HepG2 (cell line): ENCODE data around the gene EYA2. TPM values are rescaled to one million over a fixed set of nuclear protein-coding genes. Genes with fewer than 3 reads are reported as not detected.

ENCODE experiments used
- ATAC-seq: fragments of 200-7000 bp; cut with Tn5 transposase; 3 replicates; pipeline ENCODE4 v1.9.1; 2020; ENCODE audit warnings: mild to moderate bottlenecking, moderate library complexity
- BruUV-seq: library from RNA; stranded (reverse); fragments of 400-500 nt; replicated peaks from 2 replicates; lab custom pipeline; 2021; lab: Mats Ljungman, UMichigan
- CTCF ChIA-PET: fragments of 300-600 bp; formaldehyde crosslinking; extraction: SDS; loops from one replicate; lab custom pipeline; 2021; ENCODE audit warnings: low total read pairs, inconsistent platforms, low intra/inter-chr PET ratio; lab: Yijun Ruan, JAX
- POLR2A ChIA-PET: fragments of 350-600 bp; sonication (Branson Sonifier 250); formaldehyde crosslinking; loops from one replicate; lab custom pipeline; 2020; ENCODE audit warnings: antibody characterized with exemption, inconsistent platforms; lab: Yijun Ruan, JAX
- DNase-seq: peaks from one replicate; pipeline ENCODE4 v3.0.0-alpha.2; 2015; ENCODE audit warnings: low spot score
- FAIRE-seq: peaks from 3 replicates; lab custom pipeline; 2011; peaks lifted over from hg19 to GRCh38; lab: Jason Lieb, UNC
- H2AFZ ChIP-seq: one replicate; pipeline ENCODE4 v1.6.1; 2011; ENCODE audit warnings: low read length, inconsistent platforms
- H3K27ac ChIP-seq: fragments of 300-600 bp; 3 replicates; pipeline ENCODE4 v1.8.0; 2011; ENCODE audit warnings: mixed run types, mild to moderate bottlenecking, mixed read lengths, low read length, inconsistent platforms; ENCODE audit not compliant: insufficient read depth; ENCODE audit errors: extremely low read length
- H3K27me3 ChIP-seq, 2 experiments: fragments of 200-600 bp in 1 of 2; 2 replicates in 1 of 2; 3 replicates in 1 of 2; pipeline versions ENCODE4 v1.6.0 to v1.8.0; 2011; ENCODE audit warnings: low read length in 2 of 2, mild to moderate bottlenecking in 2 of 2, moderate library complexity in 2 of 2, inconsistent platforms in 1 of 2; ENCODE audit not compliant: insufficient read depth in 2 of 2, control insufficient read depth in 1 of 2
- H3K36me3 ChIP-seq, 2 experiments: fragments of 200-600 bp in 1 of 2; replicated peaks in 1 of 2; 2 replicates in 1 of 2; 3 replicates in 1 of 2; pipeline versions ENCODE4 v1.5.1 to v1.8.0; 2011; ENCODE audit warnings: low read length in 2 of 2, inconsistent platforms in 1 of 2; ENCODE audit not compliant: insufficient read depth in 2 of 2, control insufficient read depth in 1 of 2
- H3K4me1 ChIP-seq: 2 replicates; pipeline ENCODE4 v1.5.1; 2012; ENCODE audit warnings: low read length, inconsistent platforms; ENCODE audit not compliant: insufficient read depth
- H3K4me2 ChIP-seq: 2 replicates; pipeline ENCODE4 v1.6.0; 2011; ENCODE audit warnings: low read depth, low read length, inconsistent platforms
- H3K4me3 ChIP-seq, 3 experiments: fragments of 200-600 bp in 1 of 3; sonication (generic), shearing (Covaris generic) in 1 of 3; replicated peaks in 1 of 3; 2 replicates each; pipeline ENCODE4 v1.5.1; 2011 to 2016; ENCODE audit warnings: low read length in 3 of 3, inconsistent platforms in 2 of 3, low read depth in 2 of 3, mild to moderate bottlenecking in 2 of 3, control low read depth in 1 of 3, mixed read lengths in 1 of 3; ENCODE audit not compliant: insufficient read depth in 1 of 3
- H3K79me2 ChIP-seq: one replicate; pipeline ENCODE4 v1.6.1; 2011; ENCODE audit warnings: low read length, inconsistent platforms; ENCODE audit not compliant: insufficient read depth
- H3K9ac ChIP-seq: 2 replicates; pipeline ENCODE4 v1.6.0; 2011; ENCODE audit warnings: mild to moderate bottlenecking, low read depth, low read length, inconsistent platforms; ENCODE audit not compliant: insufficient read depth
- H3K9me3 ChIP-seq: 2 replicates; pipeline ENCODE4 v1.5.1; 2012; ENCODE audit warnings: mild to moderate bottlenecking, low read length
- H4K20me1 ChIP-seq: 2 replicates; pipeline ENCODE4 v1.6.0; 2011; ENCODE audit warnings: inconsistent platforms, mild to moderate bottlenecking, low read length, moderate library complexity; ENCODE audit not compliant: insufficient read depth
- ARID2 ChIP-seq: sonication (generic); formaldehyde crosslinking; IDR thresholded peaks from 2 replicates; pipeline ENCODE4 v1.8.1; 2022; ENCODE audit warnings: mild to moderate bottlenecking, missing genetic modification reagents, borderline replicate concordance
- CAMTA2 ChIP-seq: sonication (generic); formaldehyde crosslinking; IDR thresholded peaks from 2 replicates; pipeline ENCODE4 v1.4.0; 2020; ENCODE audit warnings: mild to moderate bottlenecking, missing genetic modification reagents, borderline replicate concordance
- CHD4 ChIP-seq: fragments of 200-600 bp; sonication (generic); IDR thresholded peaks from 2 replicates; pipeline ENCODE4 v1.7.0; 2017; ENCODE audit warnings: mild to moderate bottlenecking, low read length, borderline replicate concordance
- CREBL2 ChIP-seq: sonication (generic); formaldehyde crosslinking; IDR thresholded peaks from 2 replicates; pipeline ENCODE4 v1.8.1; 2023; ENCODE audit warnings: missing genetic modification reagents, mild to moderate bottlenecking, borderline replicate concordance
- ESRRA ChIP-seq: sonication (generic); formaldehyde crosslinking; IDR thresholded peaks from 2 replicates; pipeline ENCODE4 v1.5.1; 2020; ENCODE audit warnings: mild to moderate bottlenecking, low read depth, missing genetic modification reagents
- FOXO1 ChIP-seq: sonication (generic); formaldehyde crosslinking; IDR thresholded peaks from 2 replicates; pipeline ENCODE4 v1.4.0; 2020; ENCODE audit warnings: missing genetic modification reagents
- NCOR1 ChIP-seq: fragments of 200-600 bp; sonication (generic); IDR thresholded peaks from 2 replicates; pipeline ENCODE4 v1.7.0; 2017; ENCODE audit warnings: antibody characterized with exemption, low read length, borderline replicate concordance
- PRDM4 ChIP-seq: sonication (generic); formaldehyde crosslinking; IDR thresholded peaks from 2 replicates; pipeline ENCODE4 v1.9.0; 2021; ENCODE audit warnings: missing genetic modification reagents, borderline replicate concordance
- SATB2 ChIP-seq: sonication (generic); formaldehyde crosslinking; IDR thresholded peaks from 2 replicates; pipeline ENCODE4 v1.5.0; 2020; ENCODE audit warnings: missing genetic modification reagents
- TP53 ChIP-seq: sonication (generic); formaldehyde crosslinking; conservative IDR thresholded peaks from 2 replicates; pipeline ENCODE4 v1.4.0; 2020; ENCODE audit warnings: missing genetic modification reagents
- YEATS4 ChIP-seq: sonication (generic); formaldehyde crosslinking; IDR thresholded peaks from 2 replicates; pipeline ENCODE4 v1.4.0; 2020; ENCODE audit warnings: missing genetic modification reagents, borderline replicate concordance
- ZBTB2 ChIP-seq: sonication (generic); formaldehyde crosslinking; IDR thresholded peaks from 2 replicates; pipeline ENCODE4 v1.8.0; 2022; ENCODE audit warnings: low read depth, missing genetic modification reagents
- ZNF10 ChIP-seq: sonication (generic); formaldehyde crosslinking; IDR thresholded peaks from 2 replicates; pipeline ENCODE4 v1.4.0; 2020; ENCODE audit warnings: mild to moderate bottlenecking, low read depth, missing genetic modification reagents, borderline replicate concordance
- ZNF17 ChIP-seq: sonication (generic); formaldehyde crosslinking; IDR thresholded peaks from 2 replicates; pipeline ENCODE4 v1.5.0; 2020; ENCODE audit warnings: mild to moderate bottlenecking, missing genetic modification reagents
- ZNF20 ChIP-seq: sonication (generic); formaldehyde crosslinking; IDR thresholded peaks from 2 replicates; pipeline ENCODE4 v1.4.0; 2020; ENCODE audit warnings: mild to moderate bottlenecking, moderate library complexity, missing genetic modification reagents
- ZNF205 ChIP-seq: IDR thresholded peaks from 2 replicates; pipeline ENCODE4 v1.6.1; 2018; ENCODE audit warnings: missing biosample characterization, missing genetic modification reagents
- ZNF30 ChIP-seq: sonication (generic); formaldehyde crosslinking; IDR thresholded peaks from 2 replicates; pipeline ENCODE4 v1.5.0; 2020; ENCODE audit warnings: mild to moderate bottlenecking, missing genetic modification reagents
- ZNF326 ChIP-seq: sonication (generic); formaldehyde crosslinking; IDR thresholded peaks from 2 replicates; pipeline ENCODE4 v1.4.0; 2020; ENCODE audit warnings: missing genetic modification reagents, borderline replicate concordance
- ZNF607 ChIP-seq: sonication (generic); formaldehyde crosslinking; IDR thresholded peaks from 2 replicates; pipeline ENCODE4 v1.5.1; 2020; ENCODE audit warnings: missing genetic modification reagents, mild to moderate bottlenecking, borderline replicate concordance
- ZNF749 ChIP-seq: sonication (generic); formaldehyde crosslinking; IDR thresholded peaks from 2 replicates; pipeline ENCODE4 v1.8.0; 2022; ENCODE audit warnings: mild to moderate bottlenecking, missing genetic modification reagents, moderate library complexity, borderline replicate concordance
- WGBS: methylation state at CpG from one replicate; pipeline ENCODE4 v1.1.6; 2017; ENCODE audit warnings: low lambda C conversion rate; 5-methylcytosine and 5-hydroxymethylcytosine counted together
- in situ Hi-C: cut with HindIII; loops from 2 replicates; pipeline ENCODE4 v1.10.0; 2017; ENCODE audit warnings: low pct_unique_long_range_greater_than_20kb; ENCODE audit not compliant: extremely low pct_ligation_motif_present
- intact Hi-C: fragments of 100-400 bp; cut with micrococcal nuclease; formaldehyde crosslinking; loops from one replicate; pipeline ENCODE4 v1.10.0; 2022; ENCODE audit not compliant: unreplicated experiment
- polyA plus RNA-seq, 8 experiments: library from polyadenylated mRNA; depleted of rRNA in 3 of 8; stranded (reverse) in 7 of 8; unstranded in 1 of 8; fragments of >200 nt; fragmentation: Illumina TruSeq in 4 of 8; extraction: Trizol in 4 of 8; gene quantifications; 2 replicates each; pipeline versions ENCODE4 v1.2.1 to v1.2.3, GENCODE V29; 2011 to 2016; ENCODE audit warnings: low read depth in 4 of 8, missing spikeins in 1 of 8, mixed read lengths in 1 of 8; ENCODE audit not compliant: insufficient read depth in 1 of 8
- total RNA-seq, 5 experiments: library from RNA; depleted of rRNA; stranded (reverse); fragments of >200 nt; fragmentation: Illumina TruSeq; extraction: Trizol; gene quantifications; 2 replicates each; pipeline ENCODE4 v1.2.3, GENCODE V29; 2016; ENCODE audit warnings: low read depth in 1 of 5

EYA2 gene
- total and polyA plus RNA-seq, 2 of the 13 experiments (the other 11 are each of a cell fraction or from before 2014, with no cell fraction given) = not detected

GRCh38 chr20:46903937-46904336, 9.3 kb downstream of the EYA2 start:
- ChIA-PET POLR2A (no interaction called here), CTCF (no interaction called here)
- no peak for DNase-seq
- no peak for FAIRE-seq
- no peak overlapping the region for H3K4me3 ChIP-seq
- no peak overlapping the region for H3K27ac ChIP-seq
- no peak overlapping the region for H3K9ac ChIP-seq
- BruUV-seq = no TSS peak
- no peaks in the 10 kb centered on the region for H3K4me1 ChIP-seq
- H3K9me3 ChIP-seq = no peaks in the 10 kb centered on the region
- no peak for ATAC-seq
- H3K36me3 ChIP-seq = no peaks in the 10 kb centered on the region
- in situ Hi-C loops = no loop called here
- H3K4me2 ChIP-seq = no peak overlapping the region
- TF ChIP-seq ZBTB2 (CRISPR knock-in tag) = no peak
- no peak for TF ChIP-seq ZNF326 (CRISPR knock-in tag)
- TF ChIP-seq FOXO1 (CRISPR knock-in tag) = no peak
- TF ChIP-seq SATB2 (CRISPR knock-in tag) = no peak
- TF ChIP-seq CREBL2 (CRISPR knock-in tag) = no peak
- no peak for TF ChIP-seq ZNF749 (CRISPR knock-in tag)
- TF ChIP-seq NCOR1 = no peak
- no peak for TF ChIP-seq ZNF10 (CRISPR knock-in tag)
- no peak for TF ChIP-seq ZNF607 (CRISPR knock-in tag)
- no peak for TF ChIP-seq ZNF30
- no peak for TF ChIP-seq ZNF20 (CRISPR knock-in tag)
- no peak for TF ChIP-seq ESRRA (CRISPR knock-in tag)
- no peak for TF ChIP-seq CHD4
- no peak for TF ChIP-seq TP53 (CRISPR knock-in tag)
- TF ChIP-seq CAMTA2 (CRISPR knock-in tag) = no peak
- TF ChIP-seq PRDM4 (CRISPR knock-in tag) = no peak
- TF ChIP-seq ZNF17 (CRISPR knock-in tag) = no peak
- no peak for TF ChIP-seq YEATS4 (CRISPR knock-in tag)
- no peak for TF ChIP-seq ZNF205 (CRISPR knock-in tag)
- no peak for TF ChIP-seq ARID2 (CRISPR knock-in tag)
- TF ChIP-seq, all 625 proteins: peak for 0
- Histone ChIP-seq H4K20me1 (no peaks in the 10 kb centered on the region), H3K27me3 (peaks cover 6 to 69% of the 10 kb centered on the region in 2 experiments; a peak in 4 of 5 replicates), H2AFZ (no peak overlapping the region), H3K79me2 (no peaks in the 10 kb centered on the region)
- WGBS = 12% methylated on average over 7 of the region's 7 CpGs
- intact Hi-C loops = no loop called here
